Hematopoietic multipotent progenitor cell treated with erythropoietin and hydrocortisone succinate and interleukin-3 and kit ligand, for 8 days (in vitro differentiated cells): ENCODE results near the gene SLC50A1.

Experiments used
- DNase-seq: peaks from one replicate; pipeline ENCODE4 v3.0.0-alpha.2; 2015

Gene SLC50A1

DNA sequence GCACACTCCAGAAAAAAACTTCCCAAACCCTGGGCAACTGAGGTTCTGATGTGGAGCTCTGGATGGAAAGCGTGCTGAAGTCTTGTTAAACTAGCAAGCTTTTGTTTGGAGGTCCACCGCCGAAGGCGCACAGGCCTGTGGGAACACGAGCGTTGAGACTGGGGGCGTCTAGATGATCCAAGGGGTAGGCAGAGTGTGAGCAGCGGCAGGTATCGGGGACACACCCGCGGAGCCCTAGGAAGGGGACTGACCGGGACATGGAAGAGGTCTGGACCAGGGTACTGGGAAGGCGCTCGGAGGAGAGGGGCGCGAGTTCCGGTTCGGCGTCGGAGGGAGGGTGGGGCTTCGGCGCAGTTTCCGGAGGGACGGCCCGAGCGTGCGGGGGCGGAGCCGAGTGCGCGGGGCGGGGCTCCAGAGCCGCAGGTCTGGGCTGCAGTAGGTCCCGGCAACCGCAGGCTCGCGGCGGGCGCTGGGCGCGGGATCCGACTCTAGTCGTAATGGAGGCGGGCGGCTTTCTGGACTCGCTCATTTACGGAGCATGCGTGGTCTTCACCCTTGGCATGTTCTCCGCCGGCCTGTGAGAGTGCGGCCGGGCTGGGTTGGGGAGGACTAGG lies at the start of gene SLC50A1:
Gene SLC50A1 (plus strand): TSS at position 438 of the 614 bp plus-strand sequence. CDS start 60 bp downstream, at position 498.
- DNase-seq = peak; percentile 89

DNA sequence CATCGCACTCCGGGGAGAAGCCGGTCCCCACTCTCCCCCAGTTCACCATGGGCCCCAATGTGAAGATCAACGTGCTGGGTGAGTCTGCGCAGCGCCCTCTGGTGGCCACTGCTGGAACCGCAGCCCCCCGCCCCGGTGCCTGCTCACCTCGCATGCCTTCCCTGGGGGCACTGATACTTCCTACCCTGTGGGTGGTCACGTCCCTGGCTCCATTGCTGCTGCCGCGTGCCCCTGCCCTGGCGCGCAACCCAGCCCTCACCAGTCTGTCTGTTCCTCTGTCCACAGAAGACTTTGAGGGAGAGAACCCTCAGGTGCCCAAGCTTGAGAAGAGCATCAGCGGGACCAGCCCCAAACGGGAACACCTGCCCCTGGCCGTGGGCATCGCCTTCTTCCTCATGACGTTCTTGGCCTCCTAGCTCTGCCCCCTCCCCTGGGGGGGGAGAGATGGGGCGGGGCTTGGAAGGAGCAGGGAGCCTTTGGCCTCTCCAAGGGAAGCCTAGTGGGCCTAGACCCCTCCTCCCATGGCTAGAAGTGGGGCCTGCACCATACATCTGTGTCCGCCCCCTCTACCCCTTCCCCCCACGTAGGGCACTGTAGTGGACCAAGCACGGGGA lies 49.4 kb upstream of the SLC50A1 start:
- DNase-seq = peak; percentile 73

DNA sequence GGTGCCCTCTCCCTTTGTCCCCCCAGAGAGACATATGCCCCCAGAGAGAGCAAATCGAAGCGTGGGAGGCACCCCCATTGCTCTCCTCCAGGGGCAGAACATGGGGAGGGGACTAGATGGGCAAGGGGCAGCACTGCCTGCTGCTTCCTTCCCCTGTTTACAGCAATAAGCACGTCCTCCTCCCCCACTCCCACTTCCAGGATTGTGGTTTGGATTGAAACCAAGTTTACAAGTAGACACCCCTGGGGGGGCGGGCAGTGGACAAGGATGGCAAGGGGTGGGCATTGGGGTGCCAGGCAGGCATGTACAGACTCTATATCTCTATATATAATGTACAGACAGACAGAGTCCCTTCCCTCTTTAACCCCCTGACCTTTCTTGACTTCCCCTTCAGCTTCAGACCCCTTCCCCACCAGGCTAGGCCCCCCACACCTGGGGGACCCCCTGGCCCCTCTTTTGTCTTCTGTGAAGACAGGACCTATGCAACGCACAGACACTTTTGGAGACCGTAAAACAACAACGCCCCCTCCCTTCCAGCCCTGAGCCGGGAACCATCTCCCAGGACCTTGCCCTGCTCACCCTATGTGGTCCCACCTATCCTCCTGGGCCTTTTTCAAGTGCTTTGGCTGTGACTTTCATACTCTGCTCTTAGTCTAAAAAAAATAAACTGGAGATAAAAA lies 48.7 kb upstream of the SLC50A1 start:
- DNase-seq = no peak

GRCh38 chr1:155091071-155092051 lies 44.3 kb upstream of the SLC50A1 start:
- DNase-seq = peak; percentile 79

DNA sequence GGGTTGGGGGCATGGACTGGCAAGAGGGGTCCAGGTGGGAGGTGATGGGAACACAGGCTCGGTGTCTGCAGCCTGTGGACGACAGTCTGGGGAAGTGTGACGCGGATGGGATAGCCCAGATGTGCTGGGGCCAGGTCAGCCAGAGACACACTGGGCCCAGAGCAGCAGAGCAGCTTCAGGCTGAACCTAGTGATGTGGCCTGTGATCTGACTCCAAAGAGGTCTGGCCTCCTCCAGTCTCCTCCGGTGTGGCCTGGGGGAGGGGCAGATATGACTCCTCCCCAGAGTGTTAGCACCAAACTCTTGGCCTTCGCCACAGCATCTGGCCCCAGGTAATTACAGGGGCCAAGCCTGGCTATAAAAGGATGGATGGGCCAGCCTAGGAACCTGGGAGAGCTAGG lies 43.5 kb upstream of the SLC50A1 start:
- no peak for DNase-seq

GRCh38 chr1:155092641-155093040 lies 43.0 kb upstream of the SLC50A1 start:
- DNase-seq = no peak

DNA sequence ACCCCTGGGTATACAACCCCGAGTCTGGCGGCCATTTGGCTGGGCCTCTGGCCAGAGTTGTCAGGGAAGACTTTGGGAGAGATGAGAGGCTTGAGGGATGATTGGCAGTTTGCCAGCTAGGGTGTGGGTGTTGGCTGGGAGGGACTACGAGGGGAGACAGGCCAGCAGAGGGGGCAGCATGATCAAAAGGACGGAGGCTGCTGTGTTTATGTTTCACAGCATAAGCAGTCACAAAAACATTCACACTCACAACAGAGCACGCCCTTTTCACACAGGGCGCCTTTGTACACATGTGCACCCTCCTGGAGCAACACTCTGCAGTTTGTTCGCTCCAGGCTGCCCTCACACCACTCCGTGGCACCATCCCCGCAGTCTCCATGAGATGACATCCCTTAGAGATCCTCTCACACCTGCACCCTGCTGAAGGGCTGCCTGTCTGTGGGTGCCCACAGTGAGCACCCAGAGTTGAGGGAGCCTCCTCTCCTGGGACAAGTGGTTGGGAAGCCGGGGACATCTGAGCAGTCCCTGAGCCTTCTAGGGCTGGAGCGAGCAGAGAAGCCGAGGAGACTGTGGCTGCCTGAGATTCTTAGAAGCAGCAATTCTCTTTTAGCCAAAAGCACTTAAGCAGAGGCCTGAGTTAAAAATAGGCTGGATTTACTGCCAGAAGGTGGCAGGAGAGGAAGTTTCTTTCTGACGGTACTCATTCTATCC lies 41.6 kb upstream of the SLC50A1 start:
- DNase-seq = peak; percentile 53

GRCh38 chr1:155094622-155094948 lies 41.1 kb upstream of the SLC50A1 start:
- DNase-seq = no peak

- DNase-seq = no peak
These were observed 36.3 kb upstream of the SLC50A1 start for GRCh38 chr1:155099331-155099730.

DNA sequence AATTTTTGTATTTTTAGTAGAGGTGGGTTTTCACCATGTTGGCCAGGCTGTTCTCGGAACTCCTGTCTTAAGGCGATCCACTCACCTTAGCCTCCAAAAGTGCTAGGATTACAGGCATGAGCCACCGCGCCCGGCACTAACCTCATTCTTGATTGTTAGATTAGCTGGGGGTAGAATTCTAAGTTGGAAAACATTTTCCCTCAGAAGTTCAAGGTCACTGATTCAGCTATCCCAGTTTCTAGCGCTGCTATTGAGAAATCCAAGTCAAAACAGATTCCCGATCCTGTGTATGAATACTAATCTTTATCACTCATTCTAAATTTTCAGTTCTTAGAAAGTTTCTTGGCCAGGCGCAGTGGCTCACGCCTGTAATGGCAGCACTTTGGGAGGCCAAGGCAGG lies 32.3 kb upstream of the SLC50A1 start:
- DNase-seq = no peak

DNA sequence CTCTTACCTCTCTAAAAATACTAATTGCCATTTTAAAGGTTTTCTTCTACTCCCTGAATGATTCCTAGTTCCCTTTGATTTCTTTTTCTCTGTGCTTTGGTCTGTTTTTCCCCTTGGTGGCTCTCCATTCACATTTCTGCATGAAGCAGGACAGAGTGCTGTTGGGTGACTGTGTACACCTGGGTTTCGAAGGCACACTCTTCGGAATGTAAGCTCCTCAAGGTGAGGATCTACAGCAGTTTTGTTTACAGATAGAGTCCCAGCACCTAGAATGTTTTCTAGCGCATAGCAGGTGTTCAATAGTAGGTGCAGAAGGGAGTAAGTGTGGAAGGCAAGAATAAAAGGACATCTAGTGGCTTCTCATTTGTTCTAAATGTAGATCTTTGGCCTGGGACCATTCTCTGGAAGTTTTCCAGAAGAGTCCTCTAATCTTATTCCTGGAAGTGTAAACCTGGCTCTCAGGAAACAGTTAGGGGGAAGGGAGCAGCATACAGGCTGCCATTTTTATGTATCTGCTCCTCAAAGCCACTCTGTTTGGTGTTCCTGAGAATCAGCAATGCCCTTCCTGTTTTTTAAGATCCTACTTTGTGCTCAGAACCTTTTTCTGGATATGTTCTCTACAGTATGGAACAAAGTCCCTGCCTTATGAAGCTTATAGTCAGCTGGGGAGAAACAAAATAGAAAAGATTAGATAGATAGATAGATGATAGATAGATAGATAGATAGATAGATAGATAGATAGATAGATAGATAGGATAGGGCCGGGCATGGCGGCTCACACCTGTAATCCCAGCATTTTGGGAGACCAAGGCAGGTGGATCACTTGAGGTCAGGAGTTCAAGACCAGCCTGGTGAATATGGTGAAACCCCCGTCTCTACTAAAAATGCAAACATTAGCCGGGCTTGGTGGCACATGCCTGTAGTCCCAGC lies 30.8 kb upstream of the SLC50A1 start:
- no peak for DNase-seq

DNA sequence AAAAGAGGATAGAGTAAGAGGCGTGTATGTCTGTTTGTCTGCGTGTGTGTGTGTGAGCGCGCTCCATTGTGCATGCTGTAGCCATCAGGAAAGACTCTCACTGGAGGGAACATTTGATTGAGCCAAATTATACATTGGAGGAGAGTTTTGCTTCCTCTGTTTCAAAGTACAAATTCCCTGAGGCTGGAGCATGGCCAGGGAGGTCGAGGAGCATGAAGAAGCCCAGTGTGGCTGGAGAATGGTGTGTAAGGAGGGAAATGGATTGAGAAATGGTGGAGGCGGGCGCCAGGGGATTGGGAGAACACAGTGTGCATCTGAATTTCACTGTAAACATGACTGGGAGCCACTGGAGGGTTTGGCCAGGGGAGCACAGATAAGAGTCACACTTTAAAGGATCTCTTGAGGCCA lies 30.0 kb upstream of the SLC50A1 start:
- DNase-seq = no peak

DNA sequence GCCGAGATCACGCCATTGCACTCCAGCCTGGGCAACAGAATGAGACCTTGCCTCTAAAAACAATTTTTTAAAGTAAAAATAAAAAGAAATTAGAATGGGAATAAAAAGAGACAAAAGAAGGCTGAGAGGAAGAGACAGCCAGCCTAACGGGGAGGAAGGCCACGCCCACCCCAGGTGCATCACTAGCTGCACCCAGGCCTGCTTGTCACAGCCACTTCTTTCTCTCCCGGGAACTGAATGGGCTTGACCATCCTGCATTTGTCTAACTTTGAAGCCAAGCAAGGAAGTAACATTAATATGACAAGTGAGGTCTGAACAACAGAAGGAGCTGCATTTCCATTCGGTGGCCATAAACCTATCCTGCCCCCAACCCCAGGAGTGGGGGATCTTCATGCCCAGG lies 28.8 kb upstream of the SLC50A1 start:
- no peak for DNase-seq

- no peak for DNase-seq
These were observed 28.1 kb upstream of the SLC50A1 start for GRCh38 chr1:155107309-155108264.

- DNase-seq = no peak
These were observed 27.4 kb upstream of the SLC50A1 start for GRCh38 chr1:155108296-155108695.

DNA sequence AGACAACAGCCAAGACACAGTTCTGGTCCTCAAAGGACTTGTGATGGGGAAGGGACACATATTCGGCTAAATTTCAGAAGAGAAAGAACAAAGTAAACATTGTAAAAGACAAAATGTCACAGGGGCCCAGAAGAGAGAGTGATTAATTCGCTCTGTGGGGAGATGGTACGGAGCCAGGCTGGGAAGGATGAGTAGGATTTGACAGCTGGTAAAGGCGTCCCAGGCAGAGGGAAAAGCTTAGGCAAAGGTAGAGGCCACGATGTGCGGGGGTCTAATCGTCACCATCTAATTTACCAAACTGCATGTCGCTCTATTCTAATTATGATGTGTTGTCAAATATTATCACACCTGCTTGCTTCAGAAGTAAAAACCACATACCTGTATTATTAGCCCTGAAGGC lies 25.3 kb upstream of the SLC50A1 start:
- no peak for DNase-seq

- DNase-seq = no peak
These were observed 24.8 kb upstream of the SLC50A1 start for GRCh38 chr1:155110826-155111225.

- DNase-seq = no peak
These were observed 22.1 kb upstream of the SLC50A1 start for GRCh38 chr1:155113450-155113980.

DNA sequence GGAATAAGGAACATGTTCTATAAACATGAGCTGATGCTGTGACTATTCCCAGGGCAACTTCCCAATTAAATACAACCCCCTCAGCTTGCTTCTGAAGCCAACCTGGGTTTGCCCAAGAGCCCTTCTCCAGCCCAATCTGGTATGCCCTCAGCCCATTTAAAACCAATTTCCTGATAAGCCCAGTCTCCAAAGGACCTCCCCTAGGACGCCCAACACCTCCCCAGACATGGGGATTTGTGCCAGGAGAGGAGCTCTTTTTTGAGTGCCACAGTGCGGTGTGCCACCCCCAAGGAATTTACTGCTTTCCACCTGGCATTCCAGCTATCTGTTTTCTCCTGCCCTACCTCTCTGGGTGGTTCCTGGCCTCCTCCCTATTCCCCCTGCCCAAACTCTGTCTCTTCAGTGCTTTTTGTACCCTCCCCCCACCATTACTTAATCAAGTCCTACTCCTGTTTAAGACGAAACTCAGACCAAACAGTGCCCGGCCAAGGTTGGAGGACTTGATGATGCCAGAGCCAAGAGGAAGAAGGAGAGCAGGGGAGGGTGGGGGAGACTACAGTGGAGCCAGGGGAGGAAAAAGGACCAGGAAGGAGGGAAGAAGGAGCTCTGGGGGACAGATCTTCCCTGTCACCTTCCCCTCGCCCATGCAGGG lies 19.4 kb upstream of the SLC50A1 start:
- DNase-seq = no peak
